ENCODE results near the gene RAB20. TPM values are rescaled to one million over a fixed set of nuclear protein-coding genes. Genes with fewer than 3 reads are reported as not detected.
A peak's percentile ranks its signal among the peaks of the same experiment; 100 is the strongest.
"Not testable (repeated sequence)": the region's sequence is repeated elsewhere in the genome, so short reads cannot be mapped to it uniquely, and the experiment has no call there.

RAB20 gene
- total RNA-seq, 1 donor from 2014 or later, result 10.5 TPM

DNA sequence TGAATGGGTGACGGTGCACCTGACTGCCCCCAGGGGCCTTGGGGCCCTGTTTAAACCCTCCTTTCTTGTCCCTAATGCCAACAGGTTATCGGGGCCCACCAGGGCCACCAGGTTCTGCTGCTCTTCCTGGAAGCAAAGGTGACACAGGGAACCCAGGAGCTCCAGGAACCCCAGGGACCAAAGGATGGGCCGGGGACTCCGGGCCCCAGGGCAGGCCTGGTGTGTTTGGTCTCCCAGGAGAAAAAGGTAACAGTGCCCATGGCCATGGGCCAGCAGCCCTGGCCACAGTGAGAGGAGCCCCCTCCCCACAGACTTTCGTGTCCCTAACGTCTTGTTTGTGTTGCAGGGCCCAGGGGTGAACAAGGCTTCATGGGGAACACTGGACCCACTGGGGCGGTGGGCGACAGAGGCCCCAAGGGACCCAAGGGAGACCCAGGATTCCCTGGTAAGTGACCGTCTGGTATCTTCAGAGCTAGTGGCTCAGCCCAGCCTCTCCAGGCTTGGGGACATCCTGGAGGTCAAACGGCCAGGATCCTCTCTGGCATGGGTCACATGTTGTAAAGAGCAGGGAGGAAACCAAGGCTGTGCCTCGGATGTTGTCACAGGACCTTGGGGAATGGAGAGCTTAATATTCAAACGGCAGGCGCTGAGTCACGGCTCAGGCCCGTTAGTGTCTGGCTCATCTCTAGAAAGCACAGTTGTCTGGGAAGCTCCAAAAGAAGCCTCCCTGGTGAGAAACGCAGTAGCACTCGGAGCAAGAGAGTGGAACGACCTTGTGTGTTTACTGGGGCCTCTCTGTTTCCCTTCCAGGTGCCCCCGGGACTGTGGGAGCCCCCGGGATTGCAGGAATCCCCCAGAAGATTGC is 58.3 kb downstream of the RAB20 start:
- intact Hi-C loops (cut with DNase I), result no loop called here
- ATAC-seq (no peak), DNase-seq (ENCODE audit: missing footprints) (peak; percentile 59)

DNA sequence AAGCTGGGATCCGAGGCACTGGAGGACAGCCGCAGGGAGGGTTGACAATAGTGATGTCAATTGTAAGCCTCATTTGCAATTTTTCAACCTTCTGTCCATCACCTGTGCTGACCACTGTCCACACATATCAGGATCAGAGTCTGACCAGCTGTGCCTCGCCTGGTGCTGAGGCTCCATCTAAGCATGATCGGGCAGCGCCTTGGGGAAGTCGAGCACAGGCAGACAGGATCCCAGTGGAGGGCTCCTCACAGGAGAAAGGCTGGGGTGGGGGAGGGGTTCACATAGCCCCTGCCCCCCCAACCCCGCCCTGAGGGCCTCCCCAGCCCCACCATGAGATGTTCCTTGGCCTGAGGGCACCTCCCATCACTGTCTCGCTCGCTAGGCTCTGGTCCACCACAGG is 60.3 kb downstream of the RAB20 start:
- intact Hi-C loops (cut with DNase I), result no loop called here
- DNase-seq (ENCODE audit: missing footprints) (peak; percentile 57), ATAC-seq (no peak)

DNA sequence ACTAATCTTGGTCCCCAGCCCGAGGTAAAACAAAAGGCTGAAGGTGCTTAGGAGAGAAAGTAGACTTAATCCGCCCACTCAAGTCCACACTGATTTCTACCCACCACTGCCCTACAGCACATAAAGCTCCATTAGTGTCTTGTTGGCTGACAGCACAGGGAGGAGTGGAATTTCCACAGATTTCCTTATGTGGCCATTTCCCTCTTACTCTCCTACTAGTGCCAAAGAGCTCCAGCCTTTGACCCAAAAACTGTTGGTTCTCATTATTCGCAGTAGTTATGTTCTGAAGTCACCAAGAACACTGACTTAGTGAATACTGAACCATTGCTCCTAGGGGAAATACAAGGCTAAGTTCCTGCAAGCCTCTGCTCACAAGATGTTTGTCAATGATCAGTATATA is 61.2 kb downstream of the RAB20 start:
- DNase-seq (ENCODE audit: missing footprints) (no peak), ATAC-seq (no peak)
- intact Hi-C loops (cut with DNase I), result no loop called here

DNA sequence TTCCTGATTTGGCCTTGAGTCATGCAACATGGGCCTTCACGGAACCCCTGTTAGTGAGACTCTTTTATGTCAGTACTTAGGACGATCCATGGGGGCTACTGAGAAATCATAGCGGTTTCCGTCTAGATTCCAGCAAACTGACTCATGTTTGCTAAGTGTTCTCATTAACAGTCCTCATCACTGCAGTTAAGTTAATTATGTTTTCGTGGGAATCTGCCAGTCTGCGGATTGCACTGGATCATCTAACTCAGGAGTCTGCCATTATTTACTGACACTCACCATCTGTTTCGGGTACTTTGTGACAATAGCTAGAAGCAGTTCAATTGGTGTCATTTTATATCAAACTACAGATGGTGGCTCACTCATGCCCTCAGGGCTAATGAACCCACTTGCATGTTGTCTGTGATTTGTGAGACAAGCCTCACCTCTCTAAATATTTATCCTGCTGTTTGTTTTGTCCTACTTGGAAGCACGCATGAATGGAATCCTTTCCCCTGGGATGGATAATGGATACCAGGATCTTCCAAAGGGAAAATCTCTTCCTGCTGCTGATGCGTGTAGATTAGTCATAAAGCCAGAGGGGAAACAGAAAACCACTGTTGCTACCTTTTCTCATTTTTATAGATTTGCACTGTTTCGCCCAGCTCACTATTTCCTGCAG is 61.8 kb downstream of the RAB20 start:
- no peak for ATAC-seq
- no peak for DNase-seq (ENCODE audit: missing footprints)
- intact Hi-C loops (cut with DNase I), result no loop called here

DNA sequence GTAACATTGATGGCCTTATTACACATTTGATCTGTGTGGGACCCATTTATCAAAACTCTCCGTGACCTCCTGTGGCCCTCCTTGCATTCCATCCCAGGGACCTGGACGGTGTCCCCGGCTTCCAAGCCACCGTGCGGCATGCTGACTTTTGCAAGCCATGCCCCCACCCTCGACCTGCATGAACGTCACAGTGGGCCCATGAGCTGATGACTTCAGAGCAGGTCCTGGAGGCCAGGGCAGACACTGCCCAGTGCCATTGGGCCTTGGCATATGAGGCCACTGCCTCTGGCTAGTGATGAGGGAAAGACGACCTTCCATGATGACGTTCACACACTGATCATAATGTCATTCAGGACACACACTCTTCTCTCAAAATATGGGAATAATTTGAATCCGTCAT is 62.8 kb downstream of the RAB20 start:
- no peak for DNase-seq (ENCODE audit: missing footprints)
- intact Hi-C loops (cut with DNase I), result no loop called here
- no peak for ATAC-seq

DNA sequence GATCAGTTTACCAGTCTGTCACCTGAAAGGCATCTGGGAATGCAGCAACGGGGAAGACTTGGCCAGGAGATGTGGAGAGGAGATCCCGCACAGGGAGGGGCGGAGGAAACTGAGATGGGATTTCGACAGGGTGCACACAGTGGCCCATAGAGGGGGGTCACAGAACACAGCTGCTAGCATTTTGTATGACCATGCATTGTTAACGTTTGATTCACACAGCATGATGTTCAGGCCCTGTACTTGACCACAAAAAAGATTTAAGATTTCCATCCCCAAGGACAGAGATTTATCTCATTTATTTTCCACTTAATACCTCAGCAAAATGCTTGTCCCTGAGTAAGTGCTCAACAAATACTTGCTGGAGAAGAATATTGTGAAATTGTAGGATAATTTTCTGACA is 63.2 kb downstream of the RAB20 start:
- DNase-seq (ENCODE audit: missing footprints), result no peak
- intact Hi-C loops (cut with DNase I), result no loop called here
- no peak for ATAC-seq

DNA sequence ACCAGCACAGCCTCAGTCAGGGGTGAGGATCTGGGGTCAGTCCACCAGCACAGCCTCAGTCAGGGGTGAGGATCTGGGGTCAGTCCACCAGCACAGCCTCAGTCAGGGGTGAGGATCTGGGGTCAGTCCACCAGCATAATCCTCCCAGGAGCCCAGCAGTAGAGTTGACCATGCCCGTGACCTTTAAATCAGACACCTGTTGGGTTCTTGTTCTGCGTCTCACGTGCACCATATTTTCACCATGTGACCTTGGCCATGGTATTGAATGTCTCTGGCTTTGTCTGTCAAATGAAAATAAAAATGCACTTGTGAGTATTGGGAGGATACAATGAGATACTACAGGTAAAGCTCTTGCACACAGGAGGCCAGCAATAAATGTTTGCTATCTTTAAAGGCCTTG is 63.6 kb downstream of the RAB20 start:
- intact Hi-C loops (cut with DNase I); ATAC-seq; DNase-seq (ENCODE audit: missing footprints): not testable (repeated sequence)

DNA sequence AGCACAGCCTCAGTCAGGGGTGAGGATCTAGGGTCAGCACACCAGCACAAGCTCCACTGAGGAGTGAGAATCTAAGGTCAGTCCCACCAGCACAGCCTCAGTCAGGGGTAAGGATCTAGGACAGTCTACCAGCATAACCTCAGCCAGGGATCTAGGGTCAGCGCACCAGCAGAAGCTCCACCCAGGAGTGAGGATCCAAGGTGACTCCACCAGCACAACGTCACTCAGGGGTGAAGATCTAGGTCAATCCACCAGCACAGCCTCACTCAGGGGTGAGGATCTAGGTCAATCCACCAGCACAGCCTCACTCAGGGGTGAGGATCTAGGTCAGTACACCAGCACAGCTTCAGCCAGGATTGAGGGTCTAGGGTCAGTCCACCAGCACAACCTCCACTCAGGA is 64.5 kb downstream of the RAB20 start:
- intact Hi-C loops (cut with DNase I), result no loop called here
- ATAC-seq, result no peak
- no peak for DNase-seq (ENCODE audit: missing footprints)

DNA sequence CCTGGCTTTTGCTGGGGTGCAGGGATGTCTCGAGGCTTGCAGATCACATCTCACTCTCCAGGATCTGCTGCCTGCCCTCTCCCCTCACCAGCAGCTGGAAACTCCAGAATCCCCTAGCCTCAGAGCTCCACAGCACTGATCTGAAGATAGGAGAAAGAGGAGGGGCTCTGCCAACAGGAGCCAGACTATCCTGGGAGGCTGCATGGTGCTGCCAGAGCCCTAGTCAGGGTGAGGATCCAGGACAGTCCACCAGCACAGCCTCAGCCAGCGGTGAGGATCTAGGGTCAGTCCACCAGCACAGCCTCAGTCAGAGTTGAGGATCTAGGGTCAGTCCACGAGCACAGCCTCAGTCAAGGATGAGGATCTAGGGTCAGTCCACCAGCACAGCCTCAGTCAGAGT is 65.2 kb downstream of the RAB20 start:
- ATAC-seq (no peak), DNase-seq (ENCODE audit: missing footprints) (no peak)
- intact Hi-C loops (cut with DNase I), result no loop called here

DNA sequence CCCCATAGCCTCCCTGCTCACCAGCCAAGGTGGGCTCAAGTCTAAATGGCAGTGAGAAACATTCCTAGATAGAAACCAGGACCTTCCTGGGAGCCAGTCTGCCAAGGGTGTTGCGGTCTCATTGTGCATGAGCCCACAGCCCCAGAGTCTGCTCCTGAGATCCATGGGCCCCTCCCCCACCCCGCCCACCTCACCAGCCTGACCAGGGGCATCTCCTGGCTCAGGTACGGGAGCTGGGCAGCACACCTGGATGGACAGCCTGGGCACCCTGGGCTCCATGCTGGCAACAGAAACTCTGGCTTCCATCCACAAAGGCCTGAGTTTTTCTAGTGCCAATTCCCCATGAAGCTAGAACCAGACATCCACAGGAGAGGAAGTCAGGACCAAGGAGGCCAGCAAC is 65.6 kb downstream of the RAB20 start:
- no peak for DNase-seq (ENCODE audit: missing footprints)
- intact Hi-C loops (cut with DNase I), result no loop called here
- no peak for ATAC-seq

DNA sequence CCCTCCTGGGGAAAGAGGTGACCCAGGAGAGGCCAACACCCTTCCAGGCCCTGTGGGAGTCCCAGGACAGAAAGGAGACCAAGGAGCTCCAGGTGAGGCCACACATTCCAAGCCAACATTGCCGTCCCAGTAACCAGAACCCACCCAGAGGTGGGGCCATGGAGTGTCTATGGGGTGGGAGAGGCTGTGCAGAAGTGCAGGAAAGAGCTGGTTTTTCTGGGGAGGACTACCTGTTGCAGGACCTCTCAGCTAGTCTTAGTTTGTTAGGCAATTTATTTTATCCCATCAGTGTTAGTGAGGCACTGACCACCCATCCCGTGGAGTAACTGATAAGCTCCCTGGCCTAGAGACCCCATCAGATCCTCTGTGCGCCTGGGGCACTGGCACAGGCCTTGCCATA is 66.1 kb downstream of the RAB20 start:
- ATAC-seq (no peak), DNase-seq (ENCODE audit: missing footprints) (no peak)
- intact Hi-C loops (cut with DNase I), result no loop called here

DNA sequence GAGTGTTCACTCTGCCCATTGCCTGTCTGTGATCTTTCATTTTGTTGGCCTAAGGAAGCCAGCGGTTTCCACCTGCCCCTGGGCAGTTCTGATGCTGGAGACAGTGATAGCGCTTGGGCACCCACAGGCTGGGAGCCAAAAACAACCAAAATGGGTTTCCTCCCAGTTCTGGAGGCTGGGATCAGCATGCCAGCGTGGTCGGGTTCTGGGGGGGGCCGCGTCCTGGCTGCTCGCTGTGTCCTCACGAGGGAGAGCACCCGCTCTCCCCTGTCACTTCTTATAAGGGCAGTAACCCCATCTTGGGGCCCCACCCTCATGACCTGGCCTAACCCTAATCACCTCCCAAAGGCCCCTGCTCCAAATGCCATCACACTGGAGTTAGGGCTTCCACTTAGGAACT is 67.9 kb downstream of the RAB20 start:
- DNase-seq (ENCODE audit: missing footprints), result no peak
- no peak for ATAC-seq
- intact Hi-C loops (cut with DNase I), result no loop called here

DNA sequence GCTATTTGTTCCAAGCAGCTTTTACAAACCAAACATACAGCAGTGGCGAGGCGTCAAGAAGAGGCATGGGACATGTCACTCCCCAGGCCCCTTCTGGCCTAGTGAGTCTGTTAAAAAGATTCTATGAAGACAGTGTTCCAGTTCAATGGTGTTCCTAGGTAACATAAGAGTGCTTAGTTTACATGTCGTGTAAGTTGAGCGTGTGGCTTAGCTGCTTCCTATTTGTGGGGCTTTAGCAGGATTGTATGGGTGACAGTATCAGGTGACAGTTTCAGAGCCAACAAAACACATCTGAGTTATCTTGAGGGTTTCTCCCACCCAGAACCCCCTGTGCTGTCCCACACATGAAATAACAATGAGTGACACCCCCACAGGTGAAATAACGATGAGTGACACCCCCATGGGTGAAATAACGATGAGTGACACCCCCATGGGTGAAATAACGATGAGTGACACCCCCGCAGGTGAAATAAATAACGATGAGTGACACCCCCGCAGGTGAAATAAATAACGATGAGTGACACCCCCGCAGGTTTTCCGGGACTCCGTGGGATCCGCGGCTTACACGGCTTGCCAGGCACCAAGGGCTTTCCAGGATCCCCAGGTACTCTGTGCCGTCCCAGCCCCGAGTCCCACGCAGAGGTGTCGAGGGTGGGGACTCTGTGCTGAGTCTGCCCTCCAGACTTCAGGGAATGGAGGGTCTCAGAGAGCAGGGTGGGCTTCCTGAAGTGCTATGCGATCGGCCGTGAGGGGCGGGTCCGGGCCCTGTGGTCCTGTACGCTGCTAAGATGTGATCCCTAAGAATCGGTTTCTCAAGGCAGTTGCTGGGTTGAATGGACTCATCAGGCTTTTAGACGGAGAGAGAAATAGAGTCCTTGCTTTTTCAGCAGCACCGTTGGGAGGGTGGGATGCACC is 68.6 kb downstream of the RAB20 start:
- DNase-seq (ENCODE audit: missing footprints) (peak; percentile 59), ATAC-seq (no peak)
- intact Hi-C loops (cut with DNase I), result no loop called here

DNA sequence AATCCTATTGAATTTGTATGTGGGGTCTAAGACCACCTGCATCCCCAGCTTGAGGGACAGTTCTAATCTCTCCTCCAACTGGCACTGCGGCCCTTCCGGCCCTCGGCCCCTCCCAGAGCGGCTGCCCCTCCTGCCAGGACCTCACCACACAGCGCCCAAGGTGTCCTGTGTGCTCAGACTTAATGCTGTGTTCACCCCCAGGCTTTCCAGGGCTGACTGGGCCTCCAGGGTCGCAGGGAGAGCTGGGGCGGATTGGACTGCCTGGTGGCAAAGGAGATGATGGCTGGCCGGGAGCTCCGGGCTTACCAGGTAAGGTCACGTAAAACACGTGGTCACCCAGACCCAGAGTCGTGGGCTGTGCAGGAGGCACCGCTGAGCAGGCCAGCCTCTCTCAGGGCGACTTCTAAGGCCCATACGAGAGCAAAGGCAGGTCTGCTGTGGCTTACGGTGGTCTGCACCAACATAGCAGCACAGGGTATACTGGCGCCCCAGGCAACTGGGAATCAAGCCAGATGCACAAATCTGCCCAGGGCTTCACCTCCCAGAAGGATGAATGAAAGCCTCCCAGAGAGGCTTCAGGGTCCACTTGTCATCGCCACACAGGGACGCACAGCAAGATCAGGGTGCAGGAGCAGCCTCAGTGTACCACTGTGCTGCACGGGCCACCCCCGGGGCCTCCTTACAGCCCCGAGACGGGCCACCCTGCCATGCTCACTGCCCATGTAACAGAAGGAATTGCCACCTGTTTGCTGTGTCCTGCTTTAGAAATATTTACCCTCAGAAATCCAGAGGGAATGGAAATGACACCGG is 69.4 kb downstream of the RAB20 start:
- ATAC-seq (no peak), DNase-seq (ENCODE audit: missing footprints) (no peak)
- intact Hi-C loops (cut with DNase I), result no loop called here

DNA sequence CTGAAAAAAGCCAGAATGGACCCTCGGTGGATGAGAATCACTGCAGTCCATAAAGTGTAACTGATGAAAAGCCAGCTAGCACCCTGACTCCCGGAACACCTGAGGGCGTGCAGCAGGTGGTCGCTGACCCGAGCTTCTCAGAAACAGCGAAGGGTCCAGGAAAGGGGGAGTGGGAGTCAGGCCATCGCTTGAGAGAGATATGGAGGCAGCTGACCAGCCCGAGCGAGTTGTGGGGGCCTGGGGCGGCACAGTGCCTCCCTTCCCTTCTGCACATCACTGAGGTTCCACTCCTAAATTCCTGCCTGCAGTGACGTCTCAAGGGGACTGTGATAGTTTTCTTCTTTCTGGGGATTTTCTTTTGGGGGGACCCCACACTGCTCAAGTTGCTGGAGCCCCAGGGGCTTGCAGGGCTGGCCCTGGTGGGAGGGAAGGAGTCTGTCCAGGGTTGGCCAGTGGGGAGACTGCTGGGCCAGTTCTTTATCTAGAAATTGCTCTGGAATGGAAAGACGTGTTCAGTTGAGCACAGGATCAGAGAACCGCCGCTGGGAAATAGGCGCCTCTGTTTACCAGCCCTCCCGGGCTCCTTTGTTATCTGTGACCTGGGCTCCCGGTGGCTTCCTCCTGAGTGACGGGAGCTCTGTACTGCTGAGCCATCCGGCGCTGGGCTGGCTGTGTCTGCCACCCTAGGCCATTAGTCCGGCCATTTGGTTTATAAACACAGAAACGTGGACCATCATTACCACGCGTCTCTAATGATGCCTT is 71.3 kb downstream of the RAB20 start:
- ATAC-seq (no peak), DNase-seq (ENCODE audit: missing footprints) (no peak)
- intact Hi-C loops (cut with DNase I), result no loop called here

DNA sequence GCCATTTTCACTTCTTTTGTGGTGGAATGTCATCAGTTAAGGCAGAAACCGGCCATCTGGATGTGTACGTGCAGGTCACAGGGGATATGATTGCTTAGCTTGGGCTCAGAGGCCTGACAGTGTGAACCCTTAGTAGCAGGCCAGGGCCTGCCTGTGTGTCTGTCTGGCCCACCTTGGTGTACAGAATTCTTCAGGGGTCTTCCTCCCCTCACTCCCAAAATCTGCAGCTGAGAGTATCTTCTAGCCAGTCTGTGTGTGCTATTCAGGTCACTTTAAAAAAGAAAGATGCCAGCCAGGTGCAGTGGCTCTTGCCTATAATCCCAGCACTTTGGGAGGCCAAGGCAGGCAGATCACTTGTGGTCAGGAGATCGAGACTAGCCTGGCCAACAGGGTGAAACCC is 74.6 kb downstream of the RAB20 start:
- ATAC-seq; intact Hi-C loops (cut with DNase I); DNase-seq (ENCODE audit: missing footprints): not testable (repeated sequence)

DNA sequence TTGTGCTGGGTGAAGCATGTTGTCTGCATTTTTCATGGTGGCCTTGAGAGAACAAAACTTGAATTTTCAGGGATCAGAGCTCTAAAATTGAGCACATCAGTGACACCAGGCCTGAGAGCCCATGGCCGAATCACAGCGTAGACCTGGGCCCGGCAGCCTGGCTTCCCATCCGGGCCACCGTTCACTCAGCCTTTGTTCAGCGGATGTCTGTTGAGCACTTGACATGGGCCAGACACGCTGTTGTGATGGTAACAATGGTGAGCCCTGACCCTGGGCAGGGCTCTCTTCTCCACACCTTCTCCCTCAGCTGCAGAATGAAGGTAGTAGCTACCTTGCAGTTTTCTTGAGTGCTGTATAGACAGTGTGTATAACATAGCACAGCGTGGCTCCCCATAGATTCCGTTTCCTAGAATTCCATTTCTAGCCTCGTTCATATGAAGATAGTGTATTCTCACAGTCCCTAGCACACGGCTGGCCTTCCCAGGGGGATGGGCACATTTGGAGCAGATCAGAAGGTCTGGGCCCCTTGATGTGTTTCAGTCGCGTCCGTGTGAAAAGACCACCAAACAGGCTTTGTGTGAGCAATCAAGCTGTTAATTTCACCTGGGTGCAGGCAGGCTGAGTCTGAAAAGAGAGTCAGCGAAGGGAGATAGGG is 75.3 kb downstream of the RAB20 start:
- no peak for DNase-seq (ENCODE audit: missing footprints)
- ATAC-seq, result no peak
- intact Hi-C loops (cut with DNase I), result no loop called here

DNA sequence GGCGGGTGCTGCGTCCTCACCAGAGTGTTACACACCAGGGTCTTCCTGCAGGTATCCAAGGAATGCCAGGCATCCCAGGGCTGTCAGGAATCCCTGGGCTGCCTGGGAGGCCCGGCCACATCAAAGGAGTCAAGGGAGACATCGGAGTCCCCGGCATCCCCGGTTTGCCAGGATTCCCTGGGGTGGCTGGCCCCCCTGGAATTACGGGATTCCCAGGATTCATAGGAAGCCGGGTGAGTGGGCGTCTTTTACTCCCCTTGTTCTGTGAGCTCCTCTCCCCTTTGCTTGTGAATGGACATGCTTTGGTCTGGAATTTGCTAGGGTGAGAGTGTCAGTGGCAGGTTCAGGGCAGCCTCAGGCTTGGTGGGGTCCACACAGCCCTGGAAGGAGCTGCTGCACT is 75.9 kb downstream of the RAB20 start:
- intact Hi-C loops (cut with DNase I), result no loop called here
- DNase-seq (ENCODE audit: missing footprints), result no peak
- ATAC-seq, result no peak
